IPS-18a (cell line): ENCODE results near the gene TK2.
"Not testable (repeated sequence)": the region's sequence is repeated elsewhere in the genome, so short reads cannot be mapped to it uniquely, and the experiment has no call there.

Experiments used
- H3K27ac ChIP-seq: one replicate; pipeline ENCODE4 v1.5.1; 2013; ENCODE audit warnings: low read length
- H3K27me3 ChIP-seq: one replicate; pipeline ENCODE4 v1.6.1; 2013; ENCODE audit warnings: mild to moderate bottlenecking, low read length; ENCODE audit not compliant: control insufficient read depth, insufficient read depth
- H3K36me3 ChIP-seq: one replicate; pipeline ENCODE4 v1.6.1; 2013; ENCODE audit warnings: low read depth, low read length; ENCODE audit not compliant: control insufficient read depth
- H3K4me1 ChIP-seq: one replicate; pipeline ENCODE4 v1.6.1; 2013; ENCODE audit warnings: low read depth, low read length; ENCODE audit not compliant: control insufficient read depth
- H3K4me3 ChIP-seq: one replicate; pipeline ENCODE4 v1.5.1; 2013; ENCODE audit warnings: low read length
- H3K9ac ChIP-seq: one replicate; pipeline ENCODE4 v1.6.1; 2013; ENCODE audit warnings: mild to moderate bottlenecking, low read length, moderate library complexity
- H3K9me3 ChIP-seq: one replicate; pipeline ENCODE4 v1.6.1; 2013; ENCODE audit warnings: low read depth, low read length; ENCODE audit not compliant: control insufficient read depth

The TK2 gene

DNA sequence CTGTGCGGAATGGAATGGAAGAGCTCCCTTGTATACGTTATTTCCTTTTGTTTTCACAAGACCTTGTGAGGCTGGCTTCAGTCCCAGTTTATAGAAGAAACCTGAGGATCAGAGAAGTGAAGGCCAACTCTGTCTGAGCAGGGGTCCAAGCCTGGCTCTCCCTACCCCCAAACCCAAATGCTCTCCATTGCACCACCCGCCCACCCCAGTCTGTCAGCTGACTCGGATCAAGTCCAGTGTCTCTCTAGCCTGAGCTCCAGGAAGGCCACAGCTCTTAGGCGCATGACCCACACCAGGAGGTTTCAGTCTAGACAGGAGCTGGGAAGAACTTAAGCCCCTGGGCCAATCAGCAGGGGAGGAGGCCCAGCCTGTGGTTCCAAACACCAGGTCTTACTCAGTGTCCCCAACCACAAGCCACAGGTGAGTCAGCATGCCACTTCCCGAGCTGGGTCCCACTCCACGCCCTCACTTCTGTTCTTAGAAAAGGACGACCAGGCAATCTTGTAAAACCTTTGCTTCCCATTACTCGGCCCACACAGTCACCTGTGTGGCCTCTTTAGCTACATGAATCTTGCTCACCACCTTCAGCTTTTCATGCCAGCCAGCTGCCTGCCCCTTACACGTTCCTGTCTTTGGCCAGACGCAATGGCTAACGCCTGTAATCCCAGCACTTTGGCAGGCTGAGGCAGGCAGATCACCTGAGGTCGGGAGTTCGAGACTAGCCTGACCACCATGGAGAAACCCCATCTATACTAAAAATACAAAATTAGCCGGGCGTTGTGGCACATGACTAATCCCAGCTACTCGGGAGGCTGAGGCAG is 27.8 kb downstream of the TK2 start:
- Histone ChIP-seq H3K4me1 (no peaks in the 10 kb centered on the region), H3K27me3 (no peaks in the 10 kb centered on the region), H3K36me3 (no peaks in the 10 kb centered on the region), H3K9ac (no peak overlapping the region), H3K4me3 (no peak overlapping the region), H3K9me3 (no peaks in the 10 kb centered on the region), H3K27ac (no peak overlapping the region)

DNA sequence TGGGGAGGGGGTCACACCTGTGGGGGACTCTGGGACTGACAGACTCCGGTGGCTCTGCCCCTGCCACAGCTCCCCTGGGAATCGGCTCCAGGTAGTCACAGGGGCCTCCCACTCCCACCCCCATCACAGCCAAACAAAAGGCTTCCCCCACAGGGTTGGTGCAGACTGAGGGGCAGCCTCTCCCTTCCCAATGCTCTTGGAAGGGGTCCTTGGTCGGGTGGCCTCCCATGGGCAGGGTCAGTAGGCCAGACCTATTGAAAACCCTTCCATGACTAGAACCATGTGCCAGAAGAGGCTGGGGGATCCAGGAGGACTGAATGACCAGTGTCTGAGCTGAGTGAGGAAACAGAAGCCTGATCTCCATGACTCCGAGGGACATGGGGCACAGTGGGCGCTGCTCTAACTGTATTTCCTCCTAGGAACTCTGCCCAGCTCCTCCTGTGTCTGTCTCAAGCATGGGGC is 28.6 kb downstream of the TK2 start:
- H3K9me3 ChIP-seq = no peaks in the 10 kb centered on the region
- no peak overlapping the region for H3K27ac ChIP-seq
- H3K36me3 ChIP-seq = no peaks in the 10 kb centered on the region
- no peak overlapping the region for H3K9ac ChIP-seq
- no peak overlapping the region for H3K4me3 ChIP-seq
- no peaks in the 10 kb centered on the region for H3K4me1 ChIP-seq
- no peaks in the 10 kb centered on the region for H3K27me3 ChIP-seq

DNA sequence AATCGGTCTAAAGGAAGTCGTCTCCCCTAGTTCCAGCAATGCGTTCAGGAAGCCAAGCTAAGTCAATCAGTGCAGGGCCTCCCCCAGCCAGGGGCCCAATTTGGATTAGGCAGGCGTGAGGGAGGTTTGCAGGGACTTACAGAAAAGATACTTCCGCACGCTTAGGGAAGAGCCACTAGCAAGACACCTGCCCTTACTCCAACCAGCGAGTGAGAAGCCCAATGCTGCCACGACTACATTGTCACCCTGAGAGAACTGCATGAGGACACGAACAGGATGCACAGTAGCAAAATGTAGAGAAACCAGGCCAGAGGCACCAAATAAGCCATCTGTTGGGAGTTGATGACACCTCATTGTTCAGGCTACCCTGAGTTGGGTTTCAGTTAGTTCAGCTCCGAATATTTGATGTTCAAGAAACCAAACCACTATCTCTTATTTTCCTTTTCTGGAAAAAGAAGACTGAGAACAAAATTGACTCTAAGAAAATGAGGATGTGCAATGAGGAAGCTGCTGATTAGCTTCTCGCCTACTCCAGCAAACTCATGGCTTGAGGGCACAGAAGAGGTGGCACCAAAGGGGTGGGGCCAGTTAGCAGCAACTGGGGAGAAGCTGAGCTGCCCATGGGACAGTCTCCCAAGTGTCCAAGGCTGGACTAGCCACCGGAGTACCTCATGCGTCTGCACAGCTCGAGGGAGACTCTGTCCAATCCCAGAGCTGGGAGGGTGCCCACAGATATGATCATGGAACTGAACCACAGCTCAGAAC is 29.3 kb downstream of the TK2 start:
- Histone ChIP-seq H3K4me1 (no peaks in the 10 kb centered on the region), H3K36me3 (no peaks in the 10 kb centered on the region), H3K27ac (no peak overlapping the region), H3K27me3 (no peaks in the 10 kb centered on the region), H3K9ac (no peak overlapping the region), H3K4me3 (no peak overlapping the region), H3K9me3 (no peaks in the 10 kb centered on the region)

DNA sequence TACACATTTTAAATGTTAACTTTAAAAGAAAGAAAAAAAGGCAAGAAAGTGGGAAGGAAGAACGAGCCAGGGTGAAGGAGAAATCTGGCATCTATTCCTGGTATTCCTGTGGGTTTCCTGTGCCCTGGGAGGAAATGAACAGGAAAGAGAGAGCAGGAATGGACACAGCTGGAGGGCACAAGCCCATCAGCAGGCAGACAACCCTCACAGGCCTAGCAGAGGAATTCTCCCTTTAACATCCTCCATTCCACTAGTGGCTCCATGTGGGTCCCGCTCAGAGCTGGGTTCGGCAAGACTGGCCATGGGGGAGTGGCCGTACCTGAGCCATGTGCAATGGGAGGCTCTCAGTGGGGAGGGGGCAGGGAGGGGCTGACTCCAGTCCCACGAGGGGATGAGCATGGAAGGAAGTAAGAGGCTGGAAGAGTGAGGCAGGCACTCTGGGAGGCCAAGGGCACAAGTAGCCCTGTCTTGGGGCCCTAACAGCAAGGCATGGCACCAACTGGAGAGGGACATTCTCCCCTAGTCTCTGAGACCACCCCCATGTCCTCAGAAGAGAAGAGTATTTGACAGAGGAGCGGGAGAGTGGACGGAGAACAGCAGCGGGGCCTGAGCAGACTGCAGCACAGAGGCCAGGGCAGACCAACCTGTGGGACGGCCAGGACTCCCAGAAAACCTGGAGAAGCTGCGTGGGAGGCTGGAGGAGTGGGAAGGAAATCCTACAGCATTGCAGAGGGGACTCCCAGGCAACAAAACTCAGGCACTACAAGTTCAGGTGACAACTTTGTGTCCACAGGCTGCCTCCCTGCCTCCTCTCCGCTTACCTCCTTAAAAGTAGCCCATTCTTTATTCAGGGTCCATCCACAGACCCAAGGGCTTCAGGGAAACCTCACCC is 30.2 kb downstream of the TK2 start:
- no peaks in the 10 kb centered on the region for H3K36me3 ChIP-seq
- H3K4me3 ChIP-seq = no peak overlapping the region
- H3K9me3 ChIP-seq = no peaks in the 10 kb centered on the region
- H3K9ac ChIP-seq = no peak overlapping the region
- H3K27me3 ChIP-seq = no peaks in the 10 kb centered on the region
- no peaks in the 10 kb centered on the region for H3K4me1 ChIP-seq
- H3K27ac ChIP-seq = no peak overlapping the region

DNA sequence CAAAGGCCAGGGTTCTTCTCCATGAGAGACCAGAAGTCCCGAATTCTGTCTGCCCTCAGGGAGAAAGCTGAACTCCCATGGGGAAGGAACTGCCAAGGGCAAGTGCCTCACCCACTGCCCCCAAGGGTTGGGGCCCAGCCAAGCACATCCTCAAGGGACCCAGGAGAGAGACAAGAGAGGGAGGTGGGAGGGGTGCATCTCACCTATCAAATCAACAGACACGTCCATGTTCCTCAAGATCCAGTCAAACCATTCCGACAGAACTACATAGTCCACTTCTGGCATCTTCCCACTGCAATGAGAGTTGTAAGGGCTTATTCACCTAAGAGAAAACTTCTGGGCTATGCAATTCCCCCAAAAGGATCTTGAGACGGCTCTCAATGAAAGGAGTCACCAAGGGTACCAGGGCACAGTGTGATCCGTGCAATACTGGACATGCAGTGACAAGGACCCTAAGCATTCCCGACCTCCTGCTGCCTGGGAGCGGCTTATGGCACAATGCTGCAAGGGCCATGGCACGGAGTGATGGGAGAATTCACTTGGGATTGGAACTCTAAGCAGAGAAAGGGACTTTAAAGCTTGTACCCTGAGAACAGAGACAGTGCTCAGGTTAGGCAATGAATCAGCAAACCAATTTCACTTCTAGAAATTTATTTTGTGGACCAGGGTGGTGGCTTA is 32.2 kb downstream of the TK2 start:
- Histone ChIP-seq H3K27me3 (no peaks in the 10 kb centered on the region), H3K27ac (no peak overlapping the region), H3K4me1 (peaks cover 2% of the 10 kb centered on the region), H3K4me3 (no peak overlapping the region), H3K9me3 (no peaks in the 10 kb centered on the region), H3K36me3 (no peaks in the 10 kb centered on the region), H3K9ac (no peak overlapping the region)

DNA sequence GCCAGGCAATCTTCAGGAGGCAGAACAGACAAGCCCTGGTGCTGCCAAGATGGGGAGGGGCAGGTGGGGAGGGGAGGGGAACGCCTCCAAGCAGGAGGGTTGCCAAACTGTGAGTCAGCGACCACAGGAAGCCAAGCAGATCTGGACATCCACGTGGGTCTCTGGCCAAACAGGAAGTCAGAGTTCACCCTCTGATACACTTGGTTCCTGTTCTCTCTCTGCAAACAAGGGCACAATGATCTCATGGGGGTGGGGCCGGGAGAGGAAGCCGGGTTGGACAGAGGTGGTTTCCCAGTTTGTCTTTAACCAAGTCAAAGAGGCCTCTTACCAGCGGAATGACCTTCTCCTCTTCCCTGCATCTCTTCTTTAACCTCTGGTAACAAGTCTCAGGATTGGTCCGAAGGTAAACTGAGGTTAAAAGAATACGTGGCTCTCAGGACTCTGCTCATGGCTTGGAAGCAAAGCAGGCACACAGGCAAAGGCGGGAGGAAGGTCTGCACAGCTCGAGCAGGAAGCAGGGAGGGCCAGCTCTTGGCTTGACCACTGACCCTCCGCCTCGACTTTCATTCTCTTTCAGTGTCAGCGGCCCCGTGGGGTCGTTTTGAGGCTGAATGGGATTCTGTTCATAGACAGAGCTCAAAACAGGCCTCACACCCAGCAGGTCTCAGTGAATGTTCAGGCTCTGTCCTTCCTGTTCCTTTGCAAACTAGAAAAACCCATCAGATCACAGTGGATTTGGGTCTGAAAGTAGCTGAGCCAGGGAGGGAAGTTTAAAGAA is 32.9 kb downstream of the TK2 start:
- H3K4me1 ChIP-seq = peaks cover 9% of the 10 kb centered on the region
- no peak overlapping the region for H3K4me3 ChIP-seq
- H3K9me3 ChIP-seq = no peaks in the 10 kb centered on the region
- no peaks in the 10 kb centered on the region for H3K36me3 ChIP-seq
- H3K27ac ChIP-seq = no peak overlapping the region
- H3K27me3 ChIP-seq = no peaks in the 10 kb centered on the region
- no peak overlapping the region for H3K9ac ChIP-seq

DNA sequence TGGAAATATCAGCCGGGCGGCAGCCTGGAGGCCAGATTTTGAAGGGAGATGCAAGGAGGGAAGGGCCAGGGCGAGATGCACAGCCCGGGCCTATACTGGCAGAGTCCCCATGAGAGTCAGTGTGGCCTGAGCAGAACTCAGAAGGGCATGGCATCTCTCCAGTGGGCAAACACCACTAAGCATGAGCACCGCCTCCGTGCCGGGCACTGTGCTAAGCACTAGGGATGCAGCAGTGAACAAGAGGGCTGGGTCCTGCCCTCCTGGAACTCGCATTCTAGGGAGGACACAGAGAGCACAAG is 33.5 kb downstream of the TK2 start:
- H3K4me1 ChIP-seq = peaks cover 14% of the 10 kb centered on the region
- H3K4me3 ChIP-seq = no peak overlapping the region
- H3K9me3 ChIP-seq = no peaks in the 10 kb centered on the region
- H3K27me3 ChIP-seq = no peaks in the 10 kb centered on the region
- no peak overlapping the region for H3K9ac ChIP-seq
- no peaks in the 10 kb centered on the region for H3K36me3 ChIP-seq
- no peak overlapping the region for H3K27ac ChIP-seq

DNA sequence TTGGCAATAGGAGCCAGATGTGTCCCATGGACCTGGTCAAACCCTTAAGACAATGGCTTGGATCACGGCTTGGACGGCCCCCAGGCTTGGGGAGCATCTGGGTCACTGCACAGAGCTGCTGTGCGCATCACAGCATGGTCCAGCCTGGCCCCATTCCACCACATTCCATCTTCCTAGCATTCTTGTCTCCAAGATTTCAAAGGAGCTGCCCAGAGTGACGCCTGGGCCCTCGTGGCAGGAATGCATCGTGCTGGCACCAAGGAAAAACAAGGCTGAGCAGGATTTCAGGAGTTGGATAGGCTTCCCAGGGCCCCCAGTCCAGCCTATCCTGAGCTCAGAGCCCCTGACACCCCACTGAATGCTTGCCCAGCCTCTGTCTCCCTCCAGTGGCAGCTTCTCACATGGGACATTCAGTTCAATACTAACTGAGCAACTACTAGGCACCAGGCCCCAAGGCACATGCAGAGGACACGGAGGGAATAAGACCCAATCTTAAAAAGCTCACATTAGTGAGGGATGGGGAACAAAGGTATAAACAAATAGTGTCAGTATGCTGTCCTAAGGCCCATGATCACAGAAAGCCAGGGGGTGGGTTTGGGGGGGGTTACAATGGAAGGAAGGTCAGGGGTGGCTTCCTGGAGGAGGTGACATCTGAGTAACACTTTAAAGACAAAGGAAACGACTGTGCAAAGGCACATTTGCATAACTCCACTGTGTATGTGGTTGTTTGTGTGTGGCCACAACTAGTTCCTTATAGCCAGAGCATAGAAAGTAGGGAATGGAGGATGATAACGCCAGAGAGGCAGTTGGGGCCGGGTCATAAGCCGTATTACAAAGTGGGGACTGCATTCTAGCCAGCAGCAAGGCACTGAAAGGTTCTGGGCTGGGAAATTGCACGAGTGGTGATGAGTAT is 34.1 kb downstream of the TK2 start:
- Histone ChIP-seq H3K27me3 (no peaks in the 10 kb centered on the region), H3K36me3 (no peaks in the 10 kb centered on the region), H3K4me3 (no peak overlapping the region), H3K9ac (no peak overlapping the region), H3K27ac (no peak overlapping the region), H3K4me1 (peaks cover 20% of the 10 kb centered on the region), H3K9me3 (no peaks in the 10 kb centered on the region)

DNA sequence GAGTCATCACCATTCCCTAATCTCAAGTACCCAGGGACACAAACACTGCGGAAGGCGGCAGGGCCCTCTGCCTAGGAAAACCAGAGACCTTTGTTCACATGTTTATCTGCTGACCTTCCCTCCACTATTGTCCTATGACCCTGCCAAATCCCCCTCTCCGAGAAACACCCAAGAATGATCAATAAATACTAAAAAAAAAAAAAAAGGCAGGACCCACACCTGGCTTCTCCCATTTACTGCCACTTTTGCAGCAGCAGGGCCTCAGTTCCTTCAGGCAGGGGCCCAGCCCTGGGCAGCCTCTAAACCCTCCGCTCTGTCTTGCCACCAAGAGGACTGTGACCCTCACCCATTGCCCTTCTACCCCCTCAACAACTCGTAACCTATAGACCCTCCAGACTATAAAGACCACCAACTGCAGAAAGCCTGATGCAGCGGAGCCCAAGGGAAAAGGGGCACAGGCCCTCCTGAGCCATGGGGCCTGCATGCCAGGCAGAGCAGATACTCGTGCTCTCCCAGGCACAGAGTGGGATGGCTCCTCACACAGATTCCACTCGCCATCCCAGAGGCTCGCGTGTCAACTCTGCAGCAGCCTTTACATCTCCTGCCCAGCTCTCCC is 34.8 kb downstream of the TK2 start:
- H3K27me3 ChIP-seq, H3K9me3 ChIP-seq, H3K36me3 ChIP-seq, H3K27ac ChIP-seq, H3K9ac ChIP-seq, H3K4me3 ChIP-seq: not testable (repeated sequence)
- H3K4me1 ChIP-seq = peaks cover 20% of the 10 kb centered on the region

DNA sequence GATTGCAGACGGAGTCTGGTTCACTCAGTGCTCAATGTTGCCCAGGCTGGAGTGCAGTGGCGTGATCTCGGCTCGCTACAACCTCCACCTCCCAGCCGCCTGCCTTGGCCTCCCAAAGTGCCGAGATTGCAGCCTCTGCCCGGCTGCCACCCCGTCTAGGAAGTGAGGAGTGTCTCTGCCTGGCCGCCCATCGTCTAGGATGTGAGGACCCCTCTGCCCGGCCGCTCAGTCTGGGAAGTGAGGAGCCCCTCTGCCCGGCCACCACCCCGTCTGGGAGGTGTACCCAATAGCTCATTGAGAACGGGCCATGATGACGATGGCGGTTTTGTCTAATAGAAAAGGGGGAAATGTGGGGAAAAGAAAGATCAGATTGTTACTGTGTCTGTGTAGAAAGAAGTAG is 35.5 kb downstream of the TK2 start:
- not testable (repeated sequence) for H3K27ac ChIP-seq, H3K9ac ChIP-seq, H3K9me3 ChIP-seq, H3K27me3 ChIP-seq, H3K4me3 ChIP-seq, H3K36me3 ChIP-seq
- H3K4me1 ChIP-seq = peaks cover 20% of the 10 kb centered on the region
